Measurements from ENCODE around the gene GALNT10. TPM values are rescaled to one million over a fixed set of nuclear protein-coding genes. Genes with fewer than 3 reads are reported as not detected.

Gene GALNT10
- polyA plus RNA-seq, 1 of the 3 experiments (the other 2 are of a cell fraction): 56.3 TPM

GRCh38 chr5:154451957-154452356 is 261.4 kb downstream of the GALNT10 start:
- Histone ChIP-seq H3K36me3 (replicated peaks in 1 of 2; ENCODE audit: control insufficient read depth in 1 of 2, insufficient read depth in 2 of 2, low read length in 1 of 2) (peaks cover 41 to 59% of the 10 kb centered on the region in 2 experiments), H3K9me2 (no peaks in the 10 kb centered on the region), H3K4me1 (ENCODE audit: control insufficient read depth in 1 of 2, insufficient read depth in 2 of 2, low read depth in 1 of 2, low read length in 1 of 2) (peaks cover 0 to 10% of the 10 kb centered on the region in 2 experiments; a peak in 3 of 4 replicates), H3K4me3 (ENCODE audit: low read depth in 2 of 2, low read length in 1 of 2) (no peak overlapping the region), H3K79me2 (ENCODE audit: insufficient read depth) (peaks cover 47% of the 10 kb centered on the region), H3K27ac (ENCODE audit: low read depth in 2 of 2, low read length in 1 of 2) (no peak overlapping the region), H3K4me2 (no peak overlapping the region), H3K9me3 (no peaks in the 10 kb centered on the region), H3F3A (replicated peaks; ENCODE audit: insufficient read depth) (no peaks in the 10 kb centered on the region), H3K9ac (no peak overlapping the region), H4K20me1 (ENCODE audit: insufficient read depth) (peaks cover 30% of the 10 kb centered on the region), H3K27me3 (ENCODE audit: insufficient read depth) (no peaks in the 10 kb centered on the region), H2AFZ (ENCODE audit: low read depth) (no peak overlapping the region)
- TF ChIP-seq NFIC (IDR thresholded peaks at IDR 0.05; ENCODE audit: borderline replicate concordance) (no peak), RAD21 (IDR thresholded peaks at IDR 0.05; ENCODE audit: low read length) (no peak), EP300 (IDR thresholded peaks at IDR 0.05; ENCODE audit: borderline replicate concordance in 1 of 2, low read depth in 1 of 2, low read length in 1 of 2) (no peak), REST (IDR thresholded peaks at IDR 0.05; ENCODE audit: low read depth, low read length) (no peak), GATA2 (CRISPR knock-in tag; IDR thresholded peaks at IDR 0.05) (no peak), TCF12 (IDR thresholded peaks at IDR 0.05) (no peak), FOXJ3 (CRISPR knock-in tag; IDR thresholded peaks at IDR 0.05) (no peak), GABPA (IDR thresholded peaks at IDR 0.05; ENCODE audit: low read depth) (no peak), NRF1 (IDR thresholded peaks at IDR 0.05; ENCODE audit: low read depth, low read length) (no peak), RFX5 (IDR thresholded peaks at IDR 0.05; ENCODE audit: low read length) (no peak)
- TF ChIP-seq, protein P1, sequence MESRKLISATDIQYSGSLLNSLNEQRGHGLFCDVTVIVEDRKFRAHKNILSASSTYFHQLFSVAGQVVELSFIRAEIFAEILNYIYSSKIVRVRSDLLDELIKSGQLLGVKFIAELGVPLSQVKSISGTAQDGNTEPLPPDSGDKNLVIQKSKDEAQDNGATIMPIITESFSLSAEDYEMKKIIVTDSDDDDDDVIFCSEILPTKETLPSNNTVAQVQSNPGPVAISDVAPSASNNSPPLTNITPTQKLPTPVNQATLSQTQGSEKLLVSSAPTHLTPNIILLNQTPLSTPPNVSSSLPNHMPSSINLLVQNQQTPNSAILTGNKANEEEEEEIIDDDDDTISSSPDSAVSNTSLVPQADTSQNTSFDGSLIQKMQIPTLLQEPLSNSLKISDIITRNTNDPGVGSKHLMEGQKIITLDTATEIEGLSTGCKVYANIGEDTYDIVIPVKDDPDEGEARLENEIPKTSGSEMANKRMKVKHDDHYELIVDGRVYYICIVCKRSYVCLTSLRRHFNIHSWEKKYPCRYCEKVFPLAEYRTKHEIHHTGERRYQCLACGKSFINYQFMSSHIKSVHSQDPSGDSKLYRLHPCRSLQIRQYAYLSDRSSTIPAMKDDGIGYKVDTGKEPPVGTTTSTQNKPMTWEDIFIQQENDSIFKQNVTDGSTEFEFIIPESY (IDR thresholded peaks at IDR 0.05; ENCODE audit: borderline replicate concordance, low read depth): no peak
- TF ChIP-seq, protein P2, sequence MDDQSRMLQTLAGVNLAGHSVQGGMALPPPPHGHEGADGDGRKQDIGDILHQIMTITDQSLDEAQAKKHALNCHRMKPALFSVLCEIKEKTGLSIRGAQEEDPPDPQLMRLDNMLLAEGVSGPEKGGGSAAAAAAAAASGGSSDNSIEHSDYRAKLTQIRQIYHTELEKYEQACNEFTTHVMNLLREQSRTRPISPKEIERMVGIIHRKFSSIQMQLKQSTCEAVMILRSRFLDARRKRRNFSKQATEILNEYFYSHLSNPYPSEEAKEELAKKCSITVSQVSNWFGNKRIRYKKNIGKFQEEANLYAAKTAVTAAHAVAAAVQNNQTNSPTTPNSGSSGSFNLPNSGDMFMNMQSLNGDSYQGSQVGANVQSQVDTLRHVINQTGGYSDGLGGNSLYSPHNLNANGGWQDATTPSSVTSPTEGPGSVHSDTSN (IDR thresholded peaks at IDR 0.05): no peak
- POLR2A ChIA-PET: no interaction called here
- WGBS (ENCODE audit: low lambda C conversion rate): 94% methylated on average over 8 of the region's 8 CpGs
- DNase-seq: no peak
- CTCF ChIA-PET: interaction anchor here (1.4 to 2.5 kb wide), 3 partner anchors 10 to 30 kb away, joined by 3 to 17 read pairs (median 8); no protein-coding TSS in a partner anchor
